Activated CD8-positive, alpha-beta memory T cell treated with anti-CD3 and anti-CD28 coated beads, Interleukin-2, amount 50 U/mL, for 24 hours (primary cell): ENCODE results near the gene ANKRD36B.
"Not testable (repeated sequence)": the region's sequence is repeated elsewhere in the genome, so short reads cannot be mapped to it uniquely, and the experiment has no call there.

Experiments
- DNase-seq: peaks from one replicate; pipeline ENCODE4 v3.0.0-alpha.2; 2020; ENCODE audit errors: extremely low read depth

The ANKRD36B gene

GRCh38 chr2:97549058-97549457 is 40.6 kb downstream of the ANKRD36B start:
- DNase-seq = not testable (repeated sequence)

DNA sequence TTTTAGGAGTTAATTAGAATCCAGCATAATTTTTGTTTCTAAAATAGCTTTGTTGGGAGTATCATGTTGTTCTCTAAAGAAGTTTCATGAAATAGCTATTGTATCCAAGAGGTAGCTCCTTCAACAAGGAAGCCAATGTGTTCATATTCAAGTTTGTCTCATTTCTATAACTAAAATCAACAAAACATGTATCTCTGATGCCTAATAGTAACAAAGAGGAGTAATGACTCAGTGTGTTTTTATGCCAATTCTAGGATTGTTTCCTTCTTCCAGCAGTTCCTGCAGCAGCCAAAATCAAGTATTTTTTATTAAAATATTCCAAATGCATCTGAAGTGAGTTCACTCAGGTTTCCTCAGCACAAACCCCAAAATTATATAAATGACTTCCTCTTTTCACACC is 41.1 kb downstream of the ANKRD36B start:
- not testable (repeated sequence) for DNase-seq

DNA sequence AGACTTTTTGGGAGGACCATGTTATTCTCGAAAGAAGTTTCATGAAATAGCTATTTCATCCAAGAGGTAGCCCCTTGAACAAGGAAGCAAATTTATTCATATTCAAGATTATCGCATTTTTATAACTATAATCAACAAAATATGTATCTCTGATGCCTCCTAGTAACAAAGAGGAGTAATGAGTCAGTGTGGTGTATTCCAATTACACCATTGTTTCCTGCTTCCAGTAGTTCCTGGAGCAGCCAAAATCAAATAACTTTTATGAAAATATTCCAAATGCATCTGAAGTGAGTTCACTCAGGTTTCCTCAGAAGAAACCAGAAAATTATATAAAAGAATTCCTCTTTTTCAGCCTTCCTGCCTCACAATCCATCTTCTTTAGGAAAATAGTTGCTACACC is 43.0 kb downstream of the ANKRD36B start:
- no peak for DNase-seq

GRCh38 chr2:97544911-97545310 is 44.8 kb downstream of the ANKRD36B start:
- not testable (repeated sequence) for DNase-seq

DNA sequence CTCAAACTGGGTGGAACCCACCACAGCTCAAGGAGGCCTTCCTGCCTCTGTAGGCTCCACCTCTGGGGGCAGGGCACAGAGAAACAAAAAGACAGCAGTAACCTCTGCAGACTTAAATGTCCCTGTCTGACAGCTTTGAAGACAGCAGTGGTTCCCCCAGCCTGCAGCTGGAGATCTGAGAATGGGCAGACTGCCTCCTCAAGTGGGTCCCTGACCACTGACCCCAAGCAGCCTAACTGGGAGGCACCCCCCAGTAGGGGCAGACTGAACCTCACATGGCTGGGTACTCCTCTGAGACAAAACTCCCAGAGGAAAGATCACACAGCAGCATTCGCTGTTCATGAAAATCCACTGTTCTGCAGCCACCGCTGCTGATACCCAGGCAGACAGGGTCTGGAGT is 63.8 kb downstream of the ANKRD36B start:
- DNase-seq = not testable (repeated sequence)

GRCh38 chr2:97523816-97524215 is 65.9 kb downstream of the ANKRD36B start:
- not testable (repeated sequence) for DNase-seq

DNA sequence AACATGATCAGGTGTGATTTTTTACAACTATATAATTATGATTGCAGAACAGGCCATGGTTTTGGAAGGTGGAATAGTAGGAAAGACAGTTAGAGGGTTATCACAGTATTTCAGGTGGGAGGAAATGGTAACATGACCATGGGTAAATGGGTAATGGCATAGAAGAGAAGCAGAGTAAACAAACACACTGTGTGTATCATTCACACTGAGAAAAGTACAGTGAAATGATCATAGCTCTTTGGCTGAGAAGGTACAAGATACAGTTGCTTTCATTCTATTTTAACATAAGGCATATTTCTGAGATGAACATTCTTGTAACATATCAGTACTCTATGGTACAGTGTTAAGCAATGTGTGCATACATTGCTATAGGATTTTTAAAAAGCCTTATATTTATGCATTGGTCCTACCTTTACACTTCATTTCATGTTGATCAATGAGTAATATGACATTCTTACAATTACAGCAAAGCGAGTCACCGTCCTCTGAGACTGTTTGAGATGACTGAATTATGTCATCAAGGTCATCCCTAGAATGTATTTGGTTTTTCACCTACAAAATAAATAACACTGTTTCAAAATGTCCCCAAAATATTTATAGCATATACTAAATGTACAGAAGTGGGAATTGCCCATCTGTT is 66.6 kb downstream of the ANKRD36B start:
- not testable (repeated sequence) for DNase-seq

DNA sequence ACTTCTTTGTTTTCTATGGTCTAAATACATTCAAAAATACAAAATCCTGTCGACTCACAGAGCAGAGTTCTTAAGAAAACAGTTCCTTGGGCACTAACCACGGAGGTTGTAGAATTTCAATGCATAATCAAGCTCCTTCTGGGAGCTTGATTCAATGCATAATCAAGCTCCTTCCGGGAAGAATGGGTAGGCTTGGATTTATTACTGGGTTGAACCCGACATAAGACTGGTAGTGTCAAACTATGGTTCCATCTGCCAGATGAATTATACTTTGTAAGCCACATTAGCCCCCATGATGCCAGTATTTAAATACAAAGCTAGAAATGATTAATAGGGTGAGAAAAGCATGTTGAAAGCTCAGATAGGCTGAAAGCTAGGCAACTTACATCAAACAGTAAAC is 94.0 kb downstream of the ANKRD36B start:
- not testable (repeated sequence) for DNase-seq

DNA sequence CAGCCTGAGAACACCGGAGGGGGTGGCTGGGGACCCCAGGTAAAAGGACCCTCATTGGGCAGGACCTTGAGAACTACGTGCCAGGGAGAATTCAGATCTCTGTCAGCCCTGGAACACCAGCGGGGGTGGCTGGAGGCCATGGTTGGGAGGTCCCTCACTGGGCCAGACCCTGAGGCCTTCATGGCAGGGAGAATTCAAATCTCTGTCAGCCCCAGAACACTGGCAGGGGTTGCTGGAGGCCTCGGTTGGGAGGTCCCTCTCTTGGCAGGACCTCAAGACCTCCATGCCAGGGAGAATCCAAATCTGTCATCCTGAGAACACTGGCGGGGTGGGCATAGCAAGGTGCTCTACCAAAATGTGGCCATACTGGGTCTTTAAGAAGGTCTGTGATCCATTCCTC is 99.5 kb downstream of the ANKRD36B start:
- DNase-seq = not testable (repeated sequence)
